ENCODE measurements around the gene HSPA8. TPM values are rescaled to one million over a fixed set of nuclear protein-coding genes. Genes with fewer than 3 reads are reported as not detected.

Gene HSPA8
- total RNA-seq, 2 donors from 2014 or later, result 2,059 to 2,469 TPM

DNA sequence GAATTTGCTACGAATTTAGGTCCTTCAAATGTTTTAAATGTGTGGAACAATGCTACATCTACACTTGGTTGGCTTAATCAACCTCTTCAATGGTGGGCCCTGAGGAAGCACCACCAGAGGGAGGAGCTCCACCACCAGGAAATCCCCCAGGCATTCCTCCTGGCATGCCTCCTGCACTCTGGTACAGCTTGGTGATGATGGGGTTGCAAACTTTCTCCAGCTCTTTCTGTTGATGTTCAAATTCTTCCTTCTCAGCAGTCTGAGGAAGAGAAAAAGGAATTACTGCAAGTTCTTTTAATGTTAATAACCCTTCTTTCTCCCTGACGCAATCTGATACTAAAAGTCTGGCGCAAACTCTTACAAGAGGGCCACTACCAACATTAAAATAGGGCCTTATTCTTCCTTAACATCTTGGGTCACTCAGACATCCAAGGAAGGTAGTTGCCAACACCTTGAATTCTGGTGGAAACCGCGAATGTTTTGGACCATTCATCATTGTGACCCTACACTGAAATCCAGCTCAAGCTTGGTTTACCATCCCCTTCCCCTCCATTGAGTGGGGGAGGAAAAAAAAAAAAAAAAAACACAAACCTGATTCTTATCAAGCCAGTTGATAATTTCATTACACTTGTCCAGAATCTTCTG, 4.2 kb downstream of the HSPA8 start:
- ATAC-seq (no peak), DNase-seq (ENCODE audit: low spot score in 2 of 2) (no peak)
- H3K27ac Mint-ChIP-seq, result peak overlapping the region; percentile 100
- H3K9me3 Mint-ChIP-seq, result no peaks in the 10 kb centered on the region
- H3K36me3 Mint-ChIP-seq, result peaks cover 50 to 75% of the 10 kb centered on the region in 2 donors

DNA sequence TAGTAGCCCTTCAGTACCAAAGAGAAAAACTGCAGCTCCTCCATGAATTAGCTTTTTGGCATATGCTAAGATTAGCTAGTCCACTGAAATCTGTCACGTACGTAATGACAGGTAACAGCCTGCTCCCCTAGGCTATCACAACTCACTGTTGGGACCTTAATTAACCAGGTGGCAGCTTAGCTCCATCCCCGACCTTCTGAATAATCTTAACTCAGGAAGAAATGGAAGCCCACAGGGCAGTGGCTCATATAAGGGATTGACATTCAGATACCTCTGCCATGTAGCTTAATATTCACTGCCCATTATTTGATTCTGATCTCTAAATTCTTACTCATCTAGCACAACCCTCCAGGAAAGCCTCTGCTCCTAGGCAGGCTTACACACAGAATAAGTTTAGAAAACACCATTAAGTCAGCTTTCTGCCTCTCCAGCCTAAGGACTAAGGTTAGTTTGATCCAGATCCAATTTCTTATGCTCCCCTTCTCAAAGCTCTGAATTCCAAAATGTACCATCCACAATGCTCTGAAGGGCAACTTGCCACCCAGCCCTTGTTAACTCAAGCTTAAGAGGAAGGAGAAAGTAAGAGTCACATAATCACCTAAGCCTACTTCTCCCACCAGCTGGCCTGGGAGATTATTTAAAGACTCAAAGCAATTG, 5.0 kb downstream of the HSPA8 start:
- no peak for ATAC-seq
- DNase-seq (ENCODE audit: low spot score in 2 of 2), result peak in 1 of 2 donors; percentile 32

DNA sequence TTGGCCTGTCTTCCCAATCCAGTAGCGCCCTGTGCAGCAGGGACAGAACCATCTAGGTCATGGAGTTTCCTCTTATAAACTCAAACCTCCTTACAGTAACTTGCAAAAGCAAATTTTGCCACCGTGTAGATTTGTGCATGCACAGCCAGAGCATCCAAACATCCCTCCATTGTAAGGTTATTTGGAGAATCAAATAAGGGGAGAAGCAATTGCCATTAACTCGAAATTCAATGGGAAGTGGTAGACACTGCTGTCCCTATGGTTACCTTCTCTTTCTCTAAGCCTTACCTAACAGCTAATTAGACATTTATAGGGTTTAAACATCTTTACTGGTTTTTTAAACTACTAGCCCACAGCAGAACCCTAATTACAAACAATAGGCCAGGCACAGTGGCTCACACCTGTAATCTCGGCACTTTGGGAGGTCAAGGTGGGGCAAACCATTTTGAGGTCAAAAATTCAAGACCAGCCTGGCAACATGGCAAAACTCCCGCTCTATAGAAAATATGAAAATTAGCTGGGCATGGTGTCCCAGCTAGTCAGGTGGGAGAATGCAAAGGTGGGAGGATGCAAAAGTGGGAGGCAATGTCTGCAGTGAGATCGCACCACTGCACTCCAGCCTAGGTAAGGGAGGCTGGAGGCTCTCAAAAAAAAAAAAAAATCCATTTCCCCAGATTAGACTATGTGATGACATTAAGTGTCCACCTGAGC, 6.6 kb downstream of the HSPA8 start:
- DNase-seq (ENCODE audit: low spot score in 2 of 2), result no peak
- ATAC-seq, result no peak
- Mint-ChIP-seq H3K36me3 (peaks cover 32 to 51% of the 10 kb centered on the region in 2 donors), H3K27ac (peak overlapping the region; percentile 100), H3K9me3 (no peaks in the 10 kb centered on the region)

More for the DNA sequence above, 5.0 kb downstream of the HSPA8 start:
- Mint-ChIP-seq H3K36me3 (peaks cover 48 to 67% of the 10 kb centered on the region in 2 donors), H3K27ac (peak overlapping the region; percentile 100), H3K9me3 (no peaks in the 10 kb centered on the region)

DNA sequence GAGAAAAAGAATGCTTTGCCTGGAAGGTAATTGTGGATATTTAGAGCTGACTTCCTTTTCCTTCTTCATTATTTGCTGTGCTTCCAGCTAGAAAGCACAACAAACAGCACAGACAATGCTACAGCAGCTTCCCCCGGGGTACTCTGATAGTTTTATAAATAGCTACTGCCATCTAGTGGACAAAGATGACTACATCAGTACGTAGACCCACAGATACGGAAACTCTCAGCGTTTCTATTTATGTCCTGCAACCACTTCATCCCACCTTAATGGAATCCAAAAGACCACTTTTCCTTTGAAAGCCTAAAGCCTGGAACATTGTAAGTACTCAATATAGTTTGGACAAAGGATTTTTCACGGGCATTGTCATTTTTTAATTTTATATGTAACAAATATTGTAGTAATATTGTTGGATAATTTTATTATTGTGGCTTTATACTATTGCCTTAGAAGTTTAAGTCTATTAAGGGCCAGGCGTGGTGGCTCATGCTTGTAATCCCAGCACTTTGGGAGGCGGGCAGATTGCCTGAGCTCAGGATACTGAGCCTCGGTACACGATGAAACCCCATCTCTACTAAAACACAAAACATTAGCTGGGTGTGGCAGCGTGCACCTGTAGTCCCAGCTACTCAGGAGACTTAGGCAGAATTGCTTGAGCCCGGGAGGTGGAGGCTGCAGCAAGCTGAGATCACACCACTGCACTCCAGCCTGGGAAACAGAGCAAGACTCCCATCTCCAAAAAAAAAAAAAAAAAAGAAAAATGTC, 7.5 kb downstream of the HSPA8 start:
- Mint-ChIP-seq H3K36me3 (peaks cover 24 to 43% of the 10 kb centered on the region in 2 donors), H3K27ac (peak overlapping the region in 1 of 2 donors; percentile 100), H3K9me3 (no peaks in the 10 kb centered on the region)
- ATAC-seq, result peak; percentile 34 to 65
- DNase-seq (ENCODE audit: low spot score in 2 of 2), result no peak

- peaks cover 10 to 29% of the 10 kb centered on the region in 2 donors for H3K36me3 Mint-ChIP-seq
- DNase-seq (ENCODE audit: low spot score in 2 of 2), result no peak
Observed at GRCh38 chr11:123052901-123053721, 8.8 kb downstream of the HSPA8 start.

DNA sequence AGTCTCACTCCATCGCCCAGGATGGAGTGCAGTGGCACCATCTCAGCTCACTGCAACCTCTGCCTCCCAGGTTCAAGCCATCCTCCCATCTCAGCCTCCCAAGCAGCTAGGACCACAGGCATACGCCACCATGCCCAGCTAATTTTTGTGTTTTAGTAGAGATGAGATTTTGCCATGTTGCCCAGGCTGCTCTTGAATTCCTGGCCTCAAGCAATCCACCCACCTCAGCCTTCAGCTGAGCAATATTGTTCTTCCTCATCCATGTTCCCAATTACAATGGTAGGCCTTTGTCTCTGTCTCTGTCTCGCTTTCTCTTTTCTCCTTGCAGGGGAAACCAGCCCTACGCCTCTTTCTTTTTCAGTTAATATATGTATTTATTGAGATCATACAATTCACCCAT, 10.3 kb downstream of the HSPA8 start:
- ATAC-seq (peak in 1 of 2 donors; percentile 5), DNase-seq (ENCODE audit: low spot score in 2 of 2) (no peak)
- peak overlapping the region in 1 of 2 donors; percentile 73 for H3K27ac Mint-ChIP-seq
- H3K36me3 Mint-ChIP-seq, result peaks cover 0 to 14% of the 10 kb centered on the region in 2 donors
- no peaks in the 10 kb centered on the region for H3K9me3 Mint-ChIP-seq

More at GRCh38 chr11:123052901-123053721, 8.8 kb downstream of the HSPA8 start:
- peak in 1 of 2 donors; percentile 19 for ATAC-seq
- Mint-ChIP-seq H3K27ac (peak overlapping the region in 1 of 2 donors; percentile 100), H3K9me3 (no peaks in the 10 kb centered on the region)

DNA sequence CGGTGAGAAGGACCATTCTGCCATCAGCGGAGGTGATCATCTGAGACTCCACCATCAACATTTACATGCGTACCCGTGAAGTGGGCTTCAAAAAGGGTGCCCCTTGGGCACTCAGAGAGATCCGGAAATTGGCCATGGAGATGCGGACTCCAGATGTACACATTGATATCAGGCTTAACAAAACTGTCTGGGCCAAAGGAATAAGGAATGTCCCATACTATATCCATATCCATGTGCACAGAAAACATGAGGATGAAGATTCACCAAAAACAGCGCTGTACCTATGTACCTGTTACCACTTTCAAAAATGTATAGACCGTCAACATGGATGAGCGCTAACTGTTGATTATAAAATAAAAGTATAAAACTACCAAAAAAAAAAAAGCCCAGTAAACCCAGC, 10.8 kb downstream of the HSPA8 start:
- no peak for DNase-seq (ENCODE audit: low spot score in 2 of 2)
- no peaks in the 10 kb centered on the region for H3K9me3 Mint-ChIP-seq
- ATAC-seq, result peak in 1 of 2 donors; percentile 3
- no peak overlapping the region for H3K27ac Mint-ChIP-seq
- peaks cover 0 to 9% of the 10 kb centered on the region in 2 donors for H3K36me3 Mint-ChIP-seq

DNA sequence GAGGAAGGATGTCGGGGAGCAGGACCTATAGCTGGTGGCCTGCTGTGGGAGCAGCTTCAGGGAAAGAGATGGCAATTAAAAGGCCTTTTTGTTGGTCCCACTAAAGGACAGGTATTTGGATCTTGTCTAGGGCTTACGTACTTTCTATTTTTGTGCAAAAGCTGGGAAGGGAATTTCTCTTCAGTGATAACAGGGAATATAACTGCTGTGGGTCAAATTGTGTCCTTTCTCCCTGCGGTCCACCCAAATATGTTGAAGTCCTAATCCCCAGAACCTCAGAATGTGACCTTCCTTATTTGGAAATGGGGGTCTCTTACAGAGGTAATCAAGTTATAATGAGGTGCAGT, 14.0 kb downstream of the HSPA8 start:
- ATAC-seq (no peak), DNase-seq (ENCODE audit: low spot score in 2 of 2) (no peak)
- H3K27ac Mint-ChIP-seq, result no peak overlapping the region
- no peaks in the 10 kb centered on the region for H3K36me3 Mint-ChIP-seq
- no peaks in the 10 kb centered on the region for H3K9me3 Mint-ChIP-seq

DNA sequence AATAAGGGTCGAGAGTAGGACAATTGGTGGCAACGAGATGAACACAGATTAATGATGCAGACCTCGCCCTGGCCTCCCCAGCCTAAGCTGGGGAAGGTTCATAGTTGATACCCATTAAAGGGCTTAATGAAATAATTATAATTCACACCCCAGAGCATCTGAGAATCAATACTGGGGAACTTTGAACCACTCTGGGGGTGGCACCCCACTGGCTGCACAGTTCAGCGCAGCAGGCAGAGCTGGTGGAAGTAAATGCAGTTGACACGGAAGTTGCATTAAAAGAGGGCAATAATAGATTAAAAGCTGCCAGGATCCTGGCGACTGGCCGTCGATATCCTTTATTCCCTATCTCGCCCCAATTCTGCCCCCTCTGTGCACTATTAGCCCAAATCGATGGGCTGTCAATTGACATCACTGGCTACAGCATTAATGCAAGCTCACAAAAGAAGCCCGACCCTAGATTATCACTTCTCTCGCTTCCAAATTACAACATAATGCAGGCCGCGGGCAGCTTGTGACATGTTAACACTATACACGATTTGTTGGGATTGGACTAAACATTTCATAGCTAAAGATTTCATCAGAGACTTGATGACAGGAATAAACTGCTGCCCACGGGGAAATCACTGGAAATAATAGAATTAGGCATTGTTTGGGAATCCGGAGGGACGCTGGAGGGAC, 14.5 kb downstream of the HSPA8 start:
- H3K9me3 Mint-ChIP-seq, result no peaks in the 10 kb centered on the region
- H3K27ac Mint-ChIP-seq, result no peak overlapping the region
- no peak for ATAC-seq
- no peaks in the 10 kb centered on the region for H3K36me3 Mint-ChIP-seq
- no peak for DNase-seq (ENCODE audit: low spot score in 2 of 2)

DNA sequence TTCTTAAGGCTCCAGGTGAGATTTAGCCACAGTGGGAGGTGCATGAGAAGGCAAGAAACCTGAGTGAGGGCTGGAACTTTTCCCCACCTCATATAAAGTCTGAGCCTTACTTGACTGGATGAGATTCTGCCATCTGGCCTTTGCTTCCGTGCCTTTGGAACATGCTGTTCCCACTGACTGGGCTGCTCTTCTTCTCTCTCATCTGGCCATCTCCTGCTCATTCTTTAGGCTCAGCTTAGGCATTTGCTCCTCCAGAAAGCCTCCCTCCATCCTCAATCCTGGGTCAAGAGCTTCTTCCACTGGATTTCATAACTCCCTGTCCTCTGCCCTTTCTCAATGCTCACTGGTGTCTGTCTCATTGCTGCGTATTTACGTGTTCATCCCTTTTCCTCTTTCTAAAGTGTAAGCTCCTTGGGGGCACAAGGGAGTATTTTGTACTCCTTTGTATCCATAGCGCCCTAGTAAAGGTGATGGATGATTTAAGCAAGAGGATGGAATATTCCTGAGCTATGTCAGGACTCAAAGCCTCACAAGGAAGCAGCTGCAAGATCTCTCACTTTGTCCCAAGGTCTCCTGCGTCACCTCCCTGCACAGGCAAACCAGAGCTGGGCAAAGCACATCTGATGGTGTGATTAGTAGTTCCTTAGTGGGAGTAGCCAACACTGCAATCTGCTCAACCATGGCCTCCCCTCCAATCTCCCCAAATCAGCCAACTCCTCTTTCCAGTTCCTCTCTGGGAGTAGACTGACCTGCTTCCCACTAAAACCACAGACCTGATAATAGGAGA, 15.3 kb downstream of the HSPA8 start:
- no peaks in the 10 kb centered on the region for H3K9me3 Mint-ChIP-seq
- no peak for DNase-seq (ENCODE audit: low spot score in 2 of 2)
- H3K27ac Mint-ChIP-seq, result no peak overlapping the region
- H3K36me3 Mint-ChIP-seq, result no peaks in the 10 kb centered on the region
- ATAC-seq, result no peak

- no peak overlapping the region for H3K27ac Mint-ChIP-seq
- no peaks in the 10 kb centered on the region for H3K36me3 Mint-ChIP-seq
- no peaks in the 10 kb centered on the region for H3K9me3 Mint-ChIP-seq
- DNase-seq (ENCODE audit: low spot score in 2 of 2), result no peak
- no peak for ATAC-seq
Observed at GRCh38 chr11:123045101-123045500, 16.8 kb downstream of the HSPA8 start.

- H3K27ac Mint-ChIP-seq, result no peak overlapping the region
- ATAC-seq (no peak), DNase-seq (ENCODE audit: low spot score in 2 of 2) (no peak)
- no peaks in the 10 kb centered on the region for H3K36me3 Mint-ChIP-seq
- no peaks in the 10 kb centered on the region for H3K9me3 Mint-ChIP-seq
Observed at GRCh38 chr11:123041185-123041584, 20.8 kb downstream of the HSPA8 start.

- H3K9me3 Mint-ChIP-seq, result no peaks in the 10 kb centered on the region
Observed at GRCh38 chr11:123040111-123040432, 21.9 kb downstream of the HSPA8 start.

GRCh38 chr11:123035831-123036230, 26.1 kb downstream of the HSPA8 start:
- Mint-ChIP-seq H3K9me3 (no peaks in the 10 kb centered on the region), H3K27ac (no peak overlapping the region), H3K36me3 (no peaks in the 10 kb centered on the region)
- DNase-seq (ENCODE audit: low spot score in 2 of 2) (no peak), ATAC-seq (no peak)

More at GRCh38 chr11:123040111-123040432, 21.9 kb downstream of the HSPA8 start:
- ATAC-seq (no peak), DNase-seq (ENCODE audit: low spot score in 2 of 2) (no peak)
- Mint-ChIP-seq H3K27ac (no peak overlapping the region), H3K36me3 (no peaks in the 10 kb centered on the region)

- DNase-seq (ENCODE audit: low spot score in 2 of 2), result no peak
- no peak for ATAC-seq
- no peak overlapping the region for H3K27ac Mint-ChIP-seq
- H3K36me3 Mint-ChIP-seq, result no peaks in the 10 kb centered on the region
- no peaks in the 10 kb centered on the region for H3K9me3 Mint-ChIP-seq
Observed at GRCh38 chr11:123034597-123034996, 27.3 kb downstream of the HSPA8 start.
